Sigmoid colon (tissue), 7 donors: ENCODE measurements around the gene DTNBP1. TPM values are rescaled to one million over a fixed set of nuclear protein-coding genes. Genes with fewer than 3 reads are reported as not detected.
"Not testable (repeated sequence)": the region's sequence is repeated elsewhere in the genome, so short reads cannot be mapped to it uniquely, and the experiment has no call there.

Experiments used
- DNase-seq: peaks from one replicate; pipeline ENCODE4 v3.0.0-alpha.2; 2019
- H3K27ac ChIP-seq, 4 donors: fragments of 200-600 bp; sonication (generic); one replicate each; pipeline ENCODE4 v1.5.1; 2016 to 2019; ENCODE audit warnings: mild to moderate bottlenecking in 1 of 4
- H3K27me3 ChIP-seq, 3 donors: fragments of 200-600 bp; sonication (generic); one replicate each; pipeline ENCODE4 v1.5.1; 2019; ENCODE audit warnings: mild to moderate bottlenecking in 1 of 3
- H3K36me3 ChIP-seq, 4 donors: fragments of 200-600 bp; sonication (generic); one replicate each; pipeline ENCODE4 v1.5.1; 2016 to 2019
- H3K4me1 ChIP-seq, 4 donors: fragments of 200-600 bp; sonication (generic); one replicate each; pipeline ENCODE4 v1.5.1; 2017 to 2019
- H3K4me3 ChIP-seq, 4 donors: fragments of 200-600 bp; sonication (generic); one replicate each; pipeline ENCODE4 v1.5.1; 2017 to 2019; ENCODE audit warnings: mild to moderate bottlenecking in 2 of 4, moderate library complexity in 1 of 4
- H3K9me3 ChIP-seq, 4 donors: fragments of 200-600 bp in 3 of 4; sonication (generic) in 3 of 4; one replicate each; pipeline versions ENCODE4 v1.5.1 to v1.6.1; 2013 to 2019
- EP300 ChIP-seq, 4 donors: sonication (generic); formaldehyde crosslinking; IDR thresholded peaks; one replicate each; pipeline ENCODE4 v1.6.1; 2017; ENCODE audit warnings: antibody characterized with exemption in 4 of 4
- POLR2A ChIP-seq, 2 donors: fragments of 450-650 bp; IDR thresholded peaks; one replicate each; pipeline ENCODE4 v1.6.1; 2016; ENCODE audit warnings: antibody characterized with exemption in 2 of 2, mild to moderate bottlenecking in 2 of 2, moderate library complexity in 2 of 2
- POLR2AphosphoS5 ChIP-seq, 4 donors: sonication (generic); formaldehyde crosslinking; IDR thresholded peaks; one replicate each; pipeline ENCODE4 v1.6.1; 2017; ENCODE audit warnings: antibody characterized with exemption in 4 of 4
- WGBS, 2 donors: extraction: QIAGEN DNeasy Blood & Tissue Kit; methylation state at CpG; one replicate each; pipeline ENCODE4 v1.1.7; 2013; 5-methylcytosine and 5-hydroxymethylcytosine counted together
- intact Hi-C: fragments of 100-400 bp; cut with DNase I; formaldehyde crosslinking; loops from one replicate; pipeline ENCODE4 v1.15.1; 2023
- polyA plus RNA-seq, 3 donors: library from polyadenylated mRNA; stranded (reverse); fragments of 200-250 nt; gene quantifications; one replicate each; pipeline ENCODE4 v1.2.3, GENCODE V29; 2013
- total RNA-seq, 4 donors: library from RNA; depleted of rRNA; stranded (reverse); fragments of >200 nt; gene quantifications; one replicate each; pipeline ENCODE4 v1.1.0, GENCODE V29; 2016
- TF ChIP-seq, protein P1 (sequence below), 4 experiments: fragments of 450-650 bp in 3 of 4; fragments of 200-600 bp in 1 of 4; IDR thresholded peaks; one replicate each; pipeline ENCODE4 v1.5.1; 2016 to 2019; ENCODE audit warnings: antibody characterized with exemption in 4 of 4, mild to moderate bottlenecking in 3 of 4, moderate library complexity in 2 of 4
- donor health status: healthy with polysubstance abuse.
- donor health status: Bipolar disorder and iron deficiency.
- donor health status: healthy.

DTNBP1 gene
- total and polyA plus RNA-seq, 7 donors = 12.8 to 25.8 (median 18.7) TPM

DNA sequence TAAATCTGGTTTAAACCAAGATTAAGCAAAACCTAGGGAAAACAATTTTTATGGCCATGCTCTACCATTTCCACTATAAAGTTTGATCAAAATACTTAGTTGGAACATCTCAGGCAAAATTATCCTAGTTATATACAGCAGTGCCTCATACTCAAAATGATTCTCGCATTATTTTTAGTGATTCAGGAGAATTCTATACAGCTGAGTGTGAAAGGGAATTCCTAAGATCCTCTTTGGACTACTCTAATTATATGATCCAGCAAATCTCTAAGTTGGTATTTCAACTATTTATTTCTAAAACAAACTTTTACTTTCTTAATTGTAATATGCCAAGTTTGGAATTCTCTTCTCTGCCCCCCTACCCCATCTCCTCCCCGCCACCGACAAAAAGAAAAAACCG is 8.6 kb downstream of the DTNBP1 start:
- TF ChIP-seq, protein P1, sequence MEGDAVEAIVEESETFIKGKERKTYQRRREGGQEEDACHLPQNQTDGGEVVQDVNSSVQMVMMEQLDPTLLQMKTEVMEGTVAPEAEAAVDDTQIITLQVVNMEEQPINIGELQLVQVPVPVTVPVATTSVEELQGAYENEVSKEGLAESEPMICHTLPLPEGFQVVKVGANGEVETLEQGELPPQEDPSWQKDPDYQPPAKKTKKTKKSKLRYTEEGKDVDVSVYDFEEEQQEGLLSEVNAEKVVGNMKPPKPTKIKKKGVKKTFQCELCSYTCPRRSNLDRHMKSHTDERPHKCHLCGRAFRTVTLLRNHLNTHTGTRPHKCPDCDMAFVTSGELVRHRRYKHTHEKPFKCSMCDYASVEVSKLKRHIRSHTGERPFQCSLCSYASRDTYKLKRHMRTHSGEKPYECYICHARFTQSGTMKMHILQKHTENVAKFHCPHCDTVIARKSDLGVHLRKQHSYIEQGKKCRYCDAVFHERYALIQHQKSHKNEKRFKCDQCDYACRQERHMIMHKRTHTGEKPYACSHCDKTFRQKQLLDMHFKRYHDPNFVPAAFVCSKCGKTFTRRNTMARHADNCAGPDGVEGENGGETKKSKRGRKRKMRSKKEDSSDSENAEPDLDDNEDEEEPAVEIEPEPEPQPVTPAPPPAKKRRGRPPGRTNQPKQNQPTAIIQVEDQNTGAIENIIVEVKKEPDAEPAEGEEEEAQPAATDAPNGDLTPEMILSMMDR (IDR thresholded peaks at IDR 0.05) = no peak
- TF ChIP-seq POLR2AphosphoS5 (IDR thresholded peaks at IDR 0.05) (no peak), POLR2A (IDR thresholded peaks at IDR 0.05) (no peak), EP300 (IDR thresholded peaks at IDR 0.05) (no peak)
- Histone ChIP-seq H3K9me3 (no peaks in the 10 kb centered on the region), H3K36me3 (peaks cover 0 to 9% (median 0%) of the 10 kb centered on the region in 4 donors), H3K27me3 (no peaks in the 10 kb centered on the region), H3K27ac (no peak overlapping the region), H3K4me3 (no peak overlapping the region), H3K4me1 (peaks cover 0 to 8% (median 0%) of the 10 kb centered on the region in 4 donors)
- WGBS, 2 donors = 85 to 95% methylated on average over 4 of the region's 4 CpGs
- no peak for DNase-seq
- intact Hi-C loops = no loop called here

DNA sequence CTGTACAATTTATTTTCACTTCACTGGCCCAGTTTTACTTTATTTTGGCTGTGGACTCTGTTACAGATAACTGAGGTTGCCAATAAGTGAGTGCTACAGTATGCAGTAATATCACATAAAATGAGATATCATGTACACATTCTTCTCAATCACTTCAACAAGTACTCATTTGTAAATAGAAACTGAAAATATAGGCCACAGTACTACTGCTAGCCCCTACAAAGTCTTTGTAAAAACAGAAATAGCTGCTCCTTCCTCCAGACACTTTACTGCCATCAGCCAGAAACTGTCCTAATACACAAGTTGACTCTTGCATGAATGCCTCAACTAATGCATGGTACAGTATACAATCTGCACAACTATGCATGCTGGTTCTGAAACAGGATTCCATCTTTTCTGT is 9.2 kb downstream of the DTNBP1 start:
- TF ChIP-seq POLR2A (IDR thresholded peaks at IDR 0.05) (no peak), EP300 (IDR thresholded peaks at IDR 0.05) (no peak), POLR2AphosphoS5 (IDR thresholded peaks at IDR 0.05) (no peak)
- TF ChIP-seq, protein P1 (IDR thresholded peaks at IDR 0.05) = no peak
- DNase-seq = no peak
- Histone ChIP-seq H3K4me3 (no peak overlapping the region), H3K27ac (no peak overlapping the region), H3K9me3 (no peaks in the 10 kb centered on the region), H3K4me1 (peaks cover 0 to 8% (median 0%) of the 10 kb centered on the region in 4 donors), H3K36me3 (peaks cover 0 to 16% (median 3%) of the 10 kb centered on the region in 4 donors), H3K27me3 (no peaks in the 10 kb centered on the region)
- intact Hi-C loops = no loop called here

DNA sequence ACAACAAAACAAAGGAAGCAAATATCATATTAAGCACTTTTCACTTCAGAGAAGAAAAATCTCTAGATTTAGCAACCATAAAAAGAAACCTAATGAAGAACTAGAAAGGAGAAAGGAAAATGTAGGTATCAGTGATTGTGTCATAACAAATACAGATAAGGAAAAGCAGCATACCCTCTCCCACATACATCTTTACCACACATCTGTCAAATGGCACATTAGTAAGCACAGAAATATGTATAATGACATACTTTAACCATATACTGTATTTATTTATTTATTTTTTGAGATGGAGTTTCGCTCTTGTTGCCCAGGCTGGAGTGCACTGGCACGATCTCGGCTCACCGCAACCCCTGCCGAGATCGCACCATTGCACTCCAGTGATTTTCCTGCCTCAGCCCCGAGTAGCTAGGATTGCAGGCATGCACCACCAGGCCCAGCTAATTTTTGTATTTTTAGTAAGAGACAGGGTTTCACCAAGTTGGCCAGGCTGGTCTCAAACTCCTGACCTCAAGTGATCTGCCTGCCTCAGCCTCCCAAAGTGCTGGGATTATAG is 12.7 kb downstream of the DTNBP1 start:
- 94 to 99% methylated on average over 7 of the region's 7 CpGs for WGBS, 2 donors
- DNase-seq, H3K4me1 ChIP-seq, H3K27me3 ChIP-seq, H3K9me3 ChIP-seq, H3K4me3 ChIP-seq, intact Hi-C loops, H3K27ac ChIP-seq: not testable (repeated sequence)
- peaks cover 0 to 20% (median 3%) of the 10 kb centered on the region in 4 donors for H3K36me3 ChIP-seq

DNA sequence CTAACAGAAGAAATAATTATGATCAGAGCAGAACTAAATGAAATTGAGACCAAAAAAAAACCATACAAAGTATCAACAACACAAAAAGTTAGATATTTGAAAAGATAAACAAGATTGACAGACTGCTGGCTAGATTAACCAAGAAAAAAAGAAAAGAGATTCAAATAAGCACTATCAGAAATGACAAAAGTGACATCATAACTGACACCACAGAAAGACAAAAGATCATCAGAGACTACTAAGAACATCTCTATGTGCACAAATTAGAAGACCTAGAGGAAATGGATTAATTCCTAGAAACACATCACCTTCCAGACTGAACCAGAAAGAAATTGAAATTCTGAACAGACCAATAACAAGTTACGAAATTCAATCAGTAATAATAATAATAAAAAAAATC is 17.9 kb downstream of the DTNBP1 start:
- intact Hi-C loops = no loop called here
- 98 to 100% methylated on average over 1 of the region's 1 CpG for WGBS, 2 donors
- DNase-seq = no peak
- H3K27me3 ChIP-seq = no peaks in the 10 kb centered on the region
- peaks cover 0 to 18% (median 3%) of the 10 kb centered on the region in 4 donors for H3K36me3 ChIP-seq
- no peaks in the 10 kb centered on the region for H3K4me1 ChIP-seq
- H3K27ac ChIP-seq = no peak overlapping the region
- no peak overlapping the region for H3K4me3 ChIP-seq
- TF ChIP-seq POLR2A (IDR thresholded peaks at IDR 0.05) (no peak), EP300 (IDR thresholded peaks at IDR 0.05) (no peak), POLR2AphosphoS5 (IDR thresholded peaks at IDR 0.05) (no peak)
- TF ChIP-seq, protein P1 (IDR thresholded peaks at IDR 0.05) = no peak
- peaks cover 0 to 10% (median 8%) of the 10 kb centered on the region in 4 donors for H3K9me3 ChIP-seq

DNA sequence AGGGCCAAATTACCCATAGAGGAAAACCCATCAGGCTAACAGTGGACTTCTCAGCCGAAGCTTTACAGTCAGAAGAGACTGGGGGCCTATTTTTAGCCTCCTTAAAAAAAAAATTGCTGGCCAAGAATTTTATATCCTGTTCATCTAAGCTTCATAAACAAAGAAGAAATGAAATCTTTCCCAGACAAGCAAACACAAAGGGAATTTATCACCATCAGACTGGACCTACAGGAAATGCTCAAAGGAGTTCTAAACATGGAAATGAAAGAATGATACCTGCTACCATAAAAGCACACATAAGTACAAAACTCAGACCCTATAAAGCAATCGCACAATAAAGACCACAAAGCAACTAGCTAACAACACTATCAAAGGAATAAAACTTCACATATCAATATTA is 19.3 kb downstream of the DTNBP1 start:
- no peaks in the 10 kb centered on the region for H3K27me3 ChIP-seq
- H3K4me1 ChIP-seq = no peaks in the 10 kb centered on the region
- WGBS, 2 donors = 92 to 97% methylated on average over 2 of the region's 2 CpGs
- peaks cover 0 to 8% (median 0%) of the 10 kb centered on the region in 4 donors for H3K36me3 ChIP-seq
- no peak overlapping the region for H3K27ac ChIP-seq
- intact Hi-C loops = no loop called here
- H3K4me3 ChIP-seq = no peak overlapping the region
- H3K9me3 ChIP-seq = peaks cover 0 to 14% (median 8%) of the 10 kb centered on the region in 4 donors
- TF ChIP-seq POLR2AphosphoS5 (IDR thresholded peaks at IDR 0.05) = no peak
- TF ChIP-seq POLR2A (IDR thresholded peaks at IDR 0.05) = no peak
- TF ChIP-seq, protein P1 (IDR thresholded peaks at IDR 0.05) = no peak
- no peak for TF ChIP-seq EP300 (IDR thresholded peaks at IDR 0.05)
- no peak for DNase-seq
